GM21723 (cell line): ENCODE data around the gene HOMER3.
"Not testable (repeated sequence)": the region's sequence is repeated elsewhere in the genome, so short reads cannot be mapped to it uniquely, and the experiment has no call there.

Experiments
- ATAC-seq: cut with Tn5 transposase; IDR thresholded peaks from one replicate; pipeline ENCODE4 v1.9.1; 2021; ENCODE audit warnings: mild to moderate bottlenecking, moderate library complexity; ENCODE audit not compliant: unreplicated experiment

Gene HOMER3

GRCh38 chr19:18903156-18904037 is 37.6 kb downstream of the HOMER3 start:
- no peak for ATAC-seq

GRCh38 chr19:18902519-18902918 is 38.5 kb downstream of the HOMER3 start:
- ATAC-seq = not testable (repeated sequence)

- ATAC-seq = no peak
These were observed 39.5 kb downstream of the HOMER3 start for GRCh38 chr19:18901491-18901890.

GRCh38 chr19:18900700-18901481 is 40.1 kb downstream of the HOMER3 start:
- ATAC-seq = no peak

GRCh38 chr19:18899624-18900560 is 41.1 kb downstream of the HOMER3 start:
- no peak for ATAC-seq

- no peak for ATAC-seq
These were observed 42.2 kb downstream of the HOMER3 start for GRCh38 chr19:18898607-18899408.

- no peak for ATAC-seq
These were observed 42.9 kb downstream of the HOMER3 start for GRCh38 chr19:18898081-18898606.

GRCh38 chr19:18897094-18898029 is 43.7 kb downstream of the HOMER3 start:
- no peak for ATAC-seq

- no peak for ATAC-seq
These were observed 44.6 kb downstream of the HOMER3 start for GRCh38 chr19:18896421-18896841.

GRCh38 chr19:18895824-18896341 is 45.1 kb downstream of the HOMER3 start, which contains the start of gene CERS1:
Gene CERS1 (minus strand): TSS chr19:18896158. CDS start chr19:18896072, 86 bp downstream.
- no peak for ATAC-seq

GRCh38 chr19:18895038-18895823 is 45.8 kb downstream of the HOMER3 start:
- ATAC-seq = no peak

GRCh38 chr19:18894254-18895037 is 46.6 kb downstream of the HOMER3 start:
- ATAC-seq = no peak

- ATAC-seq = no peak
These were observed 47.3 kb downstream of the HOMER3 start for GRCh38 chr19:18893587-18894253.

GRCh38 chr19:18889949-18890745 is 50.9 kb downstream of the HOMER3 start:
- ATAC-seq = no peak

GRCh38 chr19:18886972-18887371 is 54.0 kb downstream of the HOMER3 start:
- ATAC-seq = no peak
